ENCODE measurements around the gene BUD31.

BUD31 gene

GRCh38 chr7:99408379-99409191 is at the start of gene BUD31, which contains the start of gene PDAP1:
Gene BUD31 (plus strand): TSS chr7:99408969. CDS start chr7:99411093, 2,124 bp downstream.
Gene PDAP1 (minus strand): TSS chr7:99408597. CDS start chr7:99408548, 49 bp downstream.
- DNase-seq = peak; percentile 97 to 98
- TF ChIP-seq POLR2A (IDR thresholded peaks at IDR 0.05; ENCODE audit: low read length) (peak; percentile 96), GATA1 (IDR thresholded peaks at IDR 0.05; ENCODE audit: low read depth, low read length) (no peak)

DNA sequence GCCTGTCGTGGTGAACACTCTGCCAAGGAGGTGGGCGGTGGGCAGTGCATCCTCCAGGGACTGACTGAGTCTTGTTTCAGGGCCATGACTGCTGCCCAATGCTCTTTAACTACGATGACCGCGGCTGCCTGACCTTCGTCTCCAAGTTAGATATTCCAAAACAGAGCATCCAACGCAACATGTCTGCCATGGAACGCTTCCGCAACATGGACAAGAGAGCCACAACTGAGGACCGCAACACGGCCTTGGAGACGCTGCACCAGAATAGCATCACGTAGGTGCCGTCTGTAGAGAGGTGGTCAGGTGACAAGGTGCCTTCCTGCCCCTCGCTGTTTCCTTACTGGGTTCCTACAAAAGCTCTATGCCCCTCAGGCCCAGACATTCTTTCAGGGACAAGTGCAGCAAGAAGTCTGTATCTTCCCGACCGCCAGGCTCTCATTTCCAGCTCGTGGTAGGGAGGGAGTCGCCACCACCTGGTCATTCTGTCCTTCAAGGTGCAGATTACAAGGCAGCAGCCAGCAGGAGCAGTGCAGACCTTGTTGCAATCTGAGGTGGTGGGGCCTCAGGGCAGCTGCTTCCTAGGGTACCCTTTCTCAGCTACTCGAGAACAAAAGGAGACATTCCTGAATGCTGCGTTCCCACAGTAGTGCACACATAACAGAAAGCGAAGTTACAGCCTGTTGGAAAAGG is 49.2 kb upstream of the BUD31 start:
- DNase-seq = no peak
- TF ChIP-seq GATA1 (IDR thresholded peaks at IDR 0.05; ENCODE audit: low read depth, low read length) (no peak), POLR2A (IDR thresholded peaks at IDR 0.05; ENCODE audit: low read length) (no peak)

DNA sequence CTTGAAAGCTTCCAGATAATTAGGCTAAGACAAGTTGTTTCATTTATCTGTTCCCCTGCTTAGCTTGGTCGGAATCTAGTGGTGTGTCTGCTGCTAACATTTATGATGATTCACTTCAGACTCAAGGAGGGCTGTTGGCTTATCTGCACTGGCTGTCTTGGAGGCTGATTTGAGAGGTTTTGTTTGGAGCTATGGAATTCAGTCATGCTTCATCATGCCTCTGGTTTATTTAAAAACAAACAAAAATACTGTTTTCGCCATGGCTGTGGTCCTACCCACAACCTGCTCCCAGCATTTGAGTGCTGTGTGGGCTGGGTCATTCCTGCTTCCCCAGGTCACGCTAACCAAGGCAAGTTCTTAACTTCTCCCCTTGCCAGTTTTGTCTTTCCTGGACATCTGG is 46.0 kb upstream of the BUD31 start:
- TF ChIP-seq GATA1 (IDR thresholded peaks at IDR 0.05; ENCODE audit: low read depth, low read length) (no peak), POLR2A (IDR thresholded peaks at IDR 0.05; ENCODE audit: low read length) (no peak)
- DNase-seq = no peak

DNA sequence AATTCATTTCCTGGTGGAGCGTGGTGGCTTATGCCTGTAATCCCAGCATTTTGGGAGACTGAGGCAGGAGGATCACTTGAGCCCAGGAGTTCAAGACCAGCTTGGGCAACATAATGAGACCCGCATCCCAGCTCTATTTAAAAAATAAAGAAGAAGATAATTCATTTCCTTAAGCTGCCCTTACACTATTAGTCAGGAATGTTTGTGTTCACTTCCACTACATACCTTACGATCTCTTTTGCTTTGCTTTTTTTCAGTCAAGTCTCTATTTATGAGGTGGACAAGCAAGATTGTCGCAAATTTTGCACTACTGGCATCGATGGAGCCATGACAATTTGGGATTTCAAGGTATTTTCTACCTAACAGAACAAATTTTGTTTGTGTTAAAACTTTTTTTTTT is 45.5 kb upstream of the BUD31 start:
- TF ChIP-seq GATA1 (IDR thresholded peaks at IDR 0.05; ENCODE audit: low read depth, low read length) (no peak), POLR2A (IDR thresholded peaks at IDR 0.05; ENCODE audit: low read length) (no peak)
- no peak for DNase-seq

- TF ChIP-seq GATA1 (IDR thresholded peaks at IDR 0.05; ENCODE audit: low read depth, low read length) (no peak), POLR2A (IDR thresholded peaks at IDR 0.05; ENCODE audit: low read length) (no peak)
- peak; percentile 35 to 64 for DNase-seq
These were observed 43.2 kb upstream of the BUD31 start for GRCh38 chr7:99365318-99366141.

- TF ChIP-seq GATA1 (IDR thresholded peaks at IDR 0.05; ENCODE audit: low read depth, low read length) = no peak
- TF ChIP-seq POLR2A (IDR thresholded peaks at IDR 0.05; ENCODE audit: low read length) = no peak
- DNase-seq = no peak
These were observed 42.1 kb upstream of the BUD31 start for GRCh38 chr7:99366646-99367045.

DNA sequence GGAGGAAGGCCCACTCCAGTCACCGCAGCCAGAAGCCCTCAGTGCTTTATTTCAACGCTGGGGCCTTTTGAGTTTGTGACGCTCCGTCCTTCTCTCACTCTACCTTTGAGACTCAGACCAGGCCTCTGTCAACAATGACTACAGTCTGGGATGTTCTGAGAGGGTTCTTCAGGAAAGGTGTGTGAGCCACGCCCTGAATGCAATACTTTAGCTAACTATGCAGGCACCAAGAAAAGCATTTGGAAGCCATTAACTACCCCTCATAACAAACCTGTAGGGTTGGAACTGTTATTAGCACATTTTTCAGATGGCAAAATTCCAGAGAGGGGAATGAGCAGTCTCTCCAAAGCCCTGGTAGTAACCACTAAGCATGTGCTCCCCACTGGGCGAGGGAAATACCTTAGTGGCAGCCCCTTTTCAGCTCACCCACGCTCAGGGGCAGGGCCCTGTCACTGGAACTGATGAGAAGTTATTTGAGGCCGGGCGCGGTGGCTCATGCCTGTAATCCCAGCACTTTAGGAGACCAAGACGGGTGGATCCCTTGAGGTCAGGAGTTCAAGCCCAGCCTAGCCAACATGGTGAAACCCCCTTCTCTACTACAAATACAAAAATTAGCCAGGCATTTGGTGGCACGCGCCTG is 39.9 kb upstream of the BUD31 start:
- TF ChIP-seq POLR2A (IDR thresholded peaks at IDR 0.05; ENCODE audit: low read length) = no peak
- no peak for TF ChIP-seq GATA1 (IDR thresholded peaks at IDR 0.05; ENCODE audit: low read depth, low read length)

DNA sequence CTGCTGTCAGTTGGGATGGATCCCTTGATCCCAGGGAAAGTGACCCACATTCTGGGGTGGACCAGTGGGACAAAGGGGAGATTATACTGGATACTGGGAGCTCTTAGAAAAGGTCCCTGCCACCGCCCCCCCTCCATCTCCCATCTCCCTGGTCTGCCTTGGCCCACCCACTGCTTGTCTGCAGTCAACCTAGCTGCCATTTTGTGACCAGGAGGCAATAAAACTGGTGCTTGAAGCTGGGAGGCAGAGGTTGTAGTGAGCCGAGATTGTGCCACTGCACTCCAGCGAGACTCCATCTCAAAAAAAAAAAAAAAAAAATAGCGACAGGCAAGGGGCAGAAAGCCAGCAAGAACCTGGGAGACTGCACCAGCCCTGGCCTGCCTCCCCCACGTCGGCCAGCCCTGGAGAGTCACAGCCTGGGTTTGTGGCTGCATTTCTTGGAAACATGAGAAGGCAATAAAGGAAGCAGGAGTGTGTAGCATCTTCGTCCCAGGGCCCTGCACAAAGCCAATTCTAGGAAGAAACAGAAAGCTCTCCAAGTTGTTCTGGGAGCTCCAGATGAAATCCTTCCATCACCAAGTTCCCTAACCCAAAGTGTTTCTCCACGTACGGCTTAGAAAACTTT is 38.9 kb upstream of the BUD31 start:
- TF ChIP-seq GATA1 (IDR thresholded peaks at IDR 0.05; ENCODE audit: low read depth, low read length) = no peak
- no peak for TF ChIP-seq POLR2A (IDR thresholded peaks at IDR 0.05; ENCODE audit: low read length)
- no peak for DNase-seq

More for the DNA sequence above, 39.9 kb upstream of the BUD31 start:
- DNase-seq = no peak

DNA sequence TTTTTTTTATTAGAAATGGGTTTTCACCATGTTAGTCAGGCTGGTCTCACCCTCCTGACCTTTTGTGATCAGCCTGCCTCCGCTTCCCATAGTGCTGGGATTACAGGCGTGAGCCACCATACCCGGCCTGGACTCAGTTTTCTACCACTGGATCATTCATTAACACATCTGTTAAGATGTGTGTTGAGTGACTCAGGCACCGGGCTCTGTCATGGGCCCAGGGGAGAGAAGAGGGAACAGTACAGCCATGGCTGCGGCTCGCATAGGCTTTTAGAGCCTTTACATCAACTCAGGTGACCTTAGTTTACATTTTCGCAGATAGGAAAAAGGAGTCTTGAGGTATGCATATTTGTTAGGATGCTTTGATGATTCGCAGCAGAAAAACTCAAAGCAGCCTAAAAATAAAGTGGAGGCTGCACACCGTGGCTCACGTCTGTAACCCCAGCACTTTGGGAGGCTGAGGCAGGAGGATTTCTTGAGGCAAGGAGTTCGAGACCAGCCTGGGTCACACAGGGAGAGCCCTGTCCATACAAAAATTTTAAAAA is 37.3 kb upstream of the BUD31 start:
- DNase-seq = no peak
- TF ChIP-seq POLR2A (IDR thresholded peaks at IDR 0.05; ENCODE audit: low read length) = no peak
- TF ChIP-seq GATA1 (IDR thresholded peaks at IDR 0.05; ENCODE audit: low read depth, low read length) = no peak

DNA sequence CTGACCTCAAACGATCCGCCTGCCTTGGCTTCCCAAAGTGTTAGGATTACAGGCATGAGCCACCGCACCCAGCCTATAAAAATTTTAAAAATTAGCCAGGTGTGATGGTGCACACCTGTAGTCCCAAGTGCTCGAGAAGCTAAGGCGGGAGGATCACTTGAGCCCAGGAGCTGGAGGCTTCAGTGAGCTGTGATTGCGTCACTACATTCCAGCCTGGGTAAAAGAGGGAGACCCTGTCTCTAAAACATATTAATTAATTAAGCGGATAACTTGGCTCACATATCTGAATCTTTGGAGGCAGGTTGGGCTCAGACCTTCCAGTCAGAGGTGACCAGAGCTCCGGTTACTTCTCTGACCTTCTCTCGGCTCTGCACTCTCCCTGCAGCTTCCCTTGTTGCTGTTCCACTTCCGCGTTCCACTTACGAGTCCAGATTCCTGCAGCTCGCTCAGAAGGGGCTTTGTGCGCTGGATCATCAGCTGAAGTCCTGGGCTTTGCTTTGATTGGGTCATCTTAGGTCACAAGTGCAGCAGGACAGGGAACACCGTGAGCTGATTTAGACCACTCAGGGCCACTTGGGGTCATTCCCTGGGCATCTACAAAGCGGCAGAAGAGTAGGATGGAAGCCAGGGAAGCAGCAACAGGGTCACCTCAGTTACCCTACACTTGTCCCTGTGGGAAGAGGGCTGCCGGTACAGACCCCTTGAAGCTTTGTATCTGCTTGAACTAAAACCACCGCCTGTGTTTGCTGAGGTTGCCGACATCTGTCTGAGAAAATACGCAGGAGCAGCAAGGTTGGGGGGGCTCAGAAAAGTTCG is 36.3 kb upstream of the BUD31 start:
- TF ChIP-seq GATA1 (IDR thresholded peaks at IDR 0.05; ENCODE audit: low read depth, low read length) (no peak), POLR2A (IDR thresholded peaks at IDR 0.05; ENCODE audit: low read length) (no peak)
- no peak for DNase-seq

- no peak for DNase-seq
These were observed 35.4 kb upstream of the BUD31 start for GRCh38 chr7:99373091-99374066.

More at GRCh38 chr7:99373091-99374066, 35.4 kb upstream of the BUD31 start:
- TF ChIP-seq GATA1 (IDR thresholded peaks at IDR 0.05; ENCODE audit: low read depth, low read length) (no peak), POLR2A (IDR thresholded peaks at IDR 0.05; ENCODE audit: low read length) (no peak)

All from erythroblast (primary cell).